GM18520 (cell line): ENCODE measurements around the gene APPL1.

Experiments
- ATAC-seq: cut with Tn5 transposase; IDR thresholded peaks from one replicate; pipeline ENCODE4 v1.9.1; 2021; ENCODE audit not compliant: unreplicated experiment

APPL1 gene

GRCh38 chr3:57227204-57227929 lies at the start of gene APPL1:
APPL1 (plus strand) TSS chr3:57227729; CDS start chr3:57227884, 155 bp downstream.
- ATAC-seq = peak; percentile 83

GRCh38 chr3:57179580-57180410 lies 47.7 kb upstream of the APPL1 start:
- ATAC-seq = no peak

- ATAC-seq = no peak
Measured at GRCh38 chr3:57184526-57184925, 43.0 kb upstream of the APPL1 start.

- no peak for ATAC-seq
Measured at GRCh38 chr3:57192028-57192427, 35.5 kb upstream of the APPL1 start.

- no peak for ATAC-seq
Measured at GRCh38 chr3:57194641-57195040, 32.9 kb upstream of the APPL1 start.

GRCh38 chr3:57199895-57200297 lies 27.6 kb upstream of the APPL1 start, which contains the start of gene HESX1:
HESX1 (minus strand) TSS chr3:57199978; CDS start chr3:57199918, 60 bp downstream.
- ATAC-seq = no peak

GRCh38 chr3:57206423-57206822 lies 21.1 kb upstream of the APPL1 start:
- ATAC-seq = no peak

GRCh38 chr3:57221883-57222282 lies 5.6 kb upstream of the APPL1 start:
- no peak for ATAC-seq

GRCh38 chr3:57224856-57225255 lies 2.7 kb upstream of the APPL1 start:
- no peak for ATAC-seq

- ATAC-seq = no peak
Measured at GRCh38 chr3:57226176-57226575, 1.4 kb upstream of the APPL1 start.

GRCh38 chr3:57227930-57228751 lies 612 bp downstream of the APPL1 start:
- peak; percentile 28 for ATAC-seq

GRCh38 chr3:57230006-57230405 lies 2.5 kb downstream of the APPL1 start:
- no peak for ATAC-seq

GRCh38 chr3:57233799-57234198 lies 6.3 kb downstream of the APPL1 start:
- ATAC-seq = no peak

- no peak for ATAC-seq
Measured at GRCh38 chr3:57234613-57235575, 7.4 kb downstream of the APPL1 start.

- no peak for ATAC-seq
Measured at GRCh38 chr3:57244946-57245345, 17.4 kb downstream of the APPL1 start.

GRCh38 chr3:57252404-57252803 lies 24.9 kb downstream of the APPL1 start:
- no peak for ATAC-seq

GRCh38 chr3:57256844-57257243 lies 29.3 kb downstream of the APPL1 start:
- ATAC-seq = no peak

- no peak for ATAC-seq
Measured at GRCh38 chr3:57257678-57258077, 30.1 kb downstream of the APPL1 start.

- no peak for ATAC-seq
Measured at GRCh38 chr3:57261119-57261518, 33.6 kb downstream of the APPL1 start.

GRCh38 chr3:57261929-57262328 lies 34.4 kb downstream of the APPL1 start:
- ATAC-seq = no peak
